IPS-11a (cell line): ENCODE measurements around the gene CCIN.
"Not testable (repeated sequence)": the region's sequence is repeated elsewhere in the genome, so short reads cannot be mapped to it uniquely, and the experiment has no call there.

Experiments used
- H3K4me3 ChIP-seq: one replicate; pipeline ENCODE4 v1.5.1; 2013; ENCODE audit warnings: low read depth, low read length, control low read depth

Gene CCIN

DNA sequence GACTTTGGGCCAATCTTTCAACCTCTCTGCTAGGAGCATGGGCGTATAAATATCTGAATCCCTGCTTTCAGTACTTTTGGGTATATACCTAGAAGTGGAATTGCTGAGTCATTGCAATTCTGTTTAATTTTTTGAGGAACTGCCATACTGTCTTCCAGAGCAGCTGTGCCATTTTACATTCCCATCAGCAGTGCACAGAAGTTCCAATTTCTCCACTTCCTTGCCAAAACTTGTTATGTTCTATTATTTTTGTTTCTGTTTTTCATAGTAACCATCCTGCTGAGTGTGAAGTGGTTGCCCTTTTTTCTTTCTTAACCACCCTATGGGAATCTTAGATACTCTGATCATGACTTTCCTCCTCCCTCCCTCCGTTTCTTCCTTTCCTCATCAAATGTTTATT, 11.1 kb upstream of the CCIN start:
- no peak overlapping the region for H3K4me3 ChIP-seq

DNA sequence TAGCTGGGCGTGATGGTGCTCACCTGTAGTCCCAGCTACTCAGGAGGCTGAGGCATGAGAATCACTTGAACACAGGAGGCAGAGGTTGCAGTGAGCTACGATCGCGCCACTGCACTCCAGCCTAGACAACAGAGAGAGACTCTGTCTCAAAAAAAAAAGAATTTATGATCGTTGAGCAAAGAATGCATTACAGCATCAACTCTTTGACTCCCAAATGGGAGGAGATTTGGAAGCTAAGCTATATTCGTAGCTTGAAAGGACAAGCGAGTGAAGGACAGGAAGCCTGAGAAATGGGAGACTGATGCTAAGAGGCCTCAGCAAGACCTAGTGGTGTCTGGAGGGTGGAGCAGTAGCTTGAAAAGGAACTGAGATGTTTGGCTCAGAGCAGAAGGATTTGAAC, 10.3 kb upstream of the CCIN start:
- no peak overlapping the region for H3K4me3 ChIP-seq

DNA sequence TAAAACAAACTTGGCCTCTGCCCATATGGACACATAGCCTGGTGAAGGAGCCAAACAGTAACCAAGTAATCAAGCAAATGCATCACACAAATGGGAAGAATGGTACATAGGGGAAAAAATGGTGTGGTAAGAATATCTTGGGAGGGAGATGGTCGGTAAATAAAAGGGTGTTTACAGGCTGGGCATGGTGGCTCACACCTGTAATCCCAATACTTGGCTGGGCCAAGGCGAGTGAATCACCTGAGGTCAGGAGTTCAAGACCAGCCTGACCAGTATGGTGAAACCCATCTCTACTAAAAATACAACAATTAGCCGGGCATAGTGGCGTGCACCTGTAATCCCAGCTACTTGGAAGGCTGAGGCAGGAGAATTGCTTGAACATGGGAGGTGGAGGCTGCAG, 9.7 kb upstream of the CCIN start:
- H3K4me3 ChIP-seq, result not testable (repeated sequence)

DNA sequence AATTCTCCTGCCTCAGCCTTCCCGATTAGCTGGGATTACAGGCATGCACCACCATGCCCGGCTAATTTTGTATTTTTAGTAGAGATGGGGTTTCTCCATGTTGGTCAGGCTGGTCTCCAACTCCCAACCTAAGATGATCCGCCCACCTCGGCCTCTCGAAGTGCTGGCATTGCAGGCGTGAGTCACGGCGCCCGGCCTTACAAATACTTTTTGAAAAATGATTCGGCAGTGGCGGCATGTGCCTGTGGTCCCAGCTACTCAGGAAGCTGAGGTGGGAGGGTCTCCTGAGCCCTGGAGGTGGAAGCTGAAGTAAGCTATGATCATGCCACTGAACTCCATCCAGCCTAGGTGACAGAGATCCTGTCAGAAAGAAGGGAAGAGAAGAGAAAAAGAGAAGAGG, 9.1 kb upstream of the CCIN start:
- not testable (repeated sequence) for H3K4me3 ChIP-seq

DNA sequence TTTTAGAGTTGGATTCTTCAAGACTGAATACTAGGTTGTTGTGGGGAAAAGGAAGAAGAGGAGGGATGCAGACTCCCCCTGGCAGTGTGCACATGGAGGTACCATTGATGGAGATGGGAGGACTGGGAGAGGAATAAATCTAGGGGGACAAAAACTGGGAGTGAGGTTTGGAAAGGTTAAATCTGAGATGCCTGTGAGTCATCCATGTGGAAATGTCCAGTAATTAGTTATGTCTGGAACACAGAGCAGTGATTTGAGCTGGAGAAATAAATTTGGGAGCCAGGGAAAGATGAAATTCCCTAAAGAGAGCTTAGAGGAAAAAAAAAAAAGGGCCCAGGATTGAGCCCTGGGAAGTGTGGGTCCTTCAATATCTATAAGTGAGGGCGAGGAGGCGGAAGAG, 8.0 kb upstream of the CCIN start:
- no peak overlapping the region for H3K4me3 ChIP-seq

DNA sequence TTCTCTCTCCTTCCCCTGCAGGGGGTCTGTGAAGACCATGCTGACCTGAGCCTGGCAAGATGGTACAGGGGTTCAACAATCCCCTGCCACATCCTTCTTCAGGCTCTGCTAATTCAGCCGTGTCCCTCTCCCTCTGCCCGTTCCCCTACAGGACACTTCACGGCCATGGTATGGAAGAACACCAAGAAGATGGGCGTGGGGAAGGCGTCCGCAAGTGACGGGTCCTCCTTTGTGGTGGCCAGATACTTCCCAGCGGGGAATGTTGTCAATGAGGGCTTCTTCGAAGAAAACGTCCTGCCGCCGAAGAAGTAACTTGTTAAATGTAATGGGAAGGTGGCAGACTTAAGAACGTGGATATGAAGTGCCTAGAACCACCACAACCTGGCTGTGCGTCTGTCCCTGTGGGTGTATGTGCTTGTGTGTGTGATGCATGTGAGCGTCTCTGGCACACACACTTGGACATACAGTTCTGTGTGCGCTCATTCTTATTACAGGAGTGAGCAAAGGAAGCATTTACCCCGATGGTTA, 6.9 kb upstream of the CCIN start:
- no peak overlapping the region for H3K4me3 ChIP-seq

DNA sequence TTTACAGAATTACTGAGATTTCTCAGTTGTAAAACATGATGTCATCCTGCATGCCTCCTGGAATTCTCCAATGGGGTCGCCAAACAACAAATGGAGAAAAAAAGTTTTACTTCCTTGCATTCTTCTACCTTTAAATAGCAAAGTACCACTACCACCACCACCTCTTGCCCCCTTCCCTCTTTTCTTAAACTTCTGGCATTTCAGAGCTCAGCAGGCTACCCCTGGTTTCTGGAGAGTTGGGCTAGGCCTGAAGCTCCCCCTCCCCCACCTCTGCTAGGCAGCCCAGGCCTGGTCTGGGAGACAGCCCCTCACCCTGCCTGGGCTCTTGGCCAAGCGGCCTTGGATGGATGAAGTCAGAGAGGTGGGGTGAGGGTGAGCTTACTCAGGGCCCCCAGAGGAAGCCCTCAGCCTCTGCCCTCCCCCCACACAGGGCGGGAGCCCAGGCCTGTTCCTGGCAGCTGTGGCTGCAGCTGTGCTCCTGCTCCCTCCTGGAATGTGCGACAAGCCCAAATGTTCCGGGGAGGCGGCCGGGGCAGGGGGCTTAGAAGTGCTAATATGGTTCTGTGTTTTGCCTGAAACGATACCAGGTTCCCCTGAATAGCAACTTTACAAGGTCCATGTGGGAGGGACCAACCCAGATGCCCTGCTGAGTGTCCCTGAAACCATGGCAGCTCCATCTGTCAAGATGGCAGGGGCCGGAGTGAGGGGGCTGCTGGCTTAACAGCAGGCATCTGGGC, 6.0 kb upstream of the CCIN start:
- H3K4me3 ChIP-seq, result no peak overlapping the region

DNA sequence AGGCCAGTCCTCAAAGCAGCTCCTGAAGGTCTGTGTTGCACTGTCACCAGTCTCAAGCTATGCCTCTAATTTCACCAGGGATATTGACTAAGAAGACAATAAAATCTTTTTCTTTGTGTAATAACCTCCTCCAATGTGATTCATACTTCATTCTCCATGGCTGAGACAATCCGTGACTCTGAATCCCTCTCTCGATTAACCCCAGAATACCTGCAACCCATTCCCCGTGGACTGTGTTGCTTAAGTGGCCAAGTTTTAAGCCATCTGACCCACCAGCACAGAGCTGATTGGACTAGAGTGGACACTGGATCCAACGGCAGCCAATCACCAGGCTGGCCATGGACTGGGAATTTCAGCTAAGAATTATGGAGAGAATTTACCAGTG, 5.4 kb upstream of the CCIN start:
- H3K4me3 ChIP-seq, result no peak overlapping the region

DNA sequence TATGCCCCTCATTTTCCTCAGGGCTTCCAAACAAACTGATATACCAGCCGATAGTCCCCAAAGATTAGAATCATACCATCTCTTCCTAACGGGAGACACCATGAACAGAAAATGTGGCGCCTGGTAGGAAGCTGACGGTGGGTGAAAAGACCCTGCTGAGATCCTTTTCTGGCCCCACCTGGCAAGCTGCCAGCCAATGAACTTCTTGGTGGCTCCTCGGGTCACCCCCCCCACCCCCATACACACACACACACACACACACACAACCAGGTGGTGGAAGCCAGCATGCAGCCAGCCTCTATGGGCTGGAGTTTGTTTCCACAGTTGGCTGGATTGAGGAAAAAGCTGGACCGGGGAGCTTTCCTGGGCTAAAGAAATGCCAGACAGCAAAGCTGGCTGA, 4.8 kb upstream of the CCIN start:
- H3K4me3 ChIP-seq, result no peak overlapping the region

DNA sequence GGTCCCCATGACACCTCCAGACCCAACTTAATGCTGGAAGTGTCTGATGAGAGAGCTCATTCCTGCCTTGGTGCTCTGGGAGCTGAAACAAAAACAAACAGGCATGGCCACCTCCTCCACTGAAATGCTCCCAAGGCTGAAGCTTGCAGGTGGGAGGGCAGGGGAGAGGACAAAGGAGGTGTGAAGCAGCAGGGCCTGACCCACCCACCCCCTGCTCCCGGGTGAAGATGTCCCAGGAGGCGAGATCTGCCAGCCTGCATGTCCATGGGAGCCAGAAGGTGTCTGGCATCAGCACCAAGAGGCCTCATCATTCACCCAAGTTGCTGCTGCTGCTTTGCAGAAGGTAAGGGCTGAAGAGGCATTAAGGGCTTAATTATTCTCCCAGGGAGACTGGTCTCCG, 4.2 kb upstream of the CCIN start:
- no peak overlapping the region for H3K4me3 ChIP-seq

DNA sequence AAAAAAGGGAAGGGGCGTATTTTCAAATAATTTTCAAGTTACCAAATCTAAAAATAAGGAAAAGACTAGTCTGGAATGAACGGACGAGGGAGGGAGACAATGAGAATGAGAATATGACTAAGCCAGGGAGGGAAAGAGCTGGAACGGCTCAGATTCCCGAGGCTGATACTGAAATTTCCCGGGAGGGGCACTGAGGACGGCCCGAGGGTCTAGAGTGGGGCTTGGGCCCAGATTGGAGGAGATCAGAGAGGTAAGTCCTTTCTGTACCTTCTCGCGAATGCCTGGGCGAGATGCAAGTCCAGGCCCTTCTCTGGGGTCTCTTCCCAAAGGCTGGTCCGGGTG, 3.4 kb upstream of the CCIN start:
- H3K4me3 ChIP-seq, result no peak overlapping the region

DNA sequence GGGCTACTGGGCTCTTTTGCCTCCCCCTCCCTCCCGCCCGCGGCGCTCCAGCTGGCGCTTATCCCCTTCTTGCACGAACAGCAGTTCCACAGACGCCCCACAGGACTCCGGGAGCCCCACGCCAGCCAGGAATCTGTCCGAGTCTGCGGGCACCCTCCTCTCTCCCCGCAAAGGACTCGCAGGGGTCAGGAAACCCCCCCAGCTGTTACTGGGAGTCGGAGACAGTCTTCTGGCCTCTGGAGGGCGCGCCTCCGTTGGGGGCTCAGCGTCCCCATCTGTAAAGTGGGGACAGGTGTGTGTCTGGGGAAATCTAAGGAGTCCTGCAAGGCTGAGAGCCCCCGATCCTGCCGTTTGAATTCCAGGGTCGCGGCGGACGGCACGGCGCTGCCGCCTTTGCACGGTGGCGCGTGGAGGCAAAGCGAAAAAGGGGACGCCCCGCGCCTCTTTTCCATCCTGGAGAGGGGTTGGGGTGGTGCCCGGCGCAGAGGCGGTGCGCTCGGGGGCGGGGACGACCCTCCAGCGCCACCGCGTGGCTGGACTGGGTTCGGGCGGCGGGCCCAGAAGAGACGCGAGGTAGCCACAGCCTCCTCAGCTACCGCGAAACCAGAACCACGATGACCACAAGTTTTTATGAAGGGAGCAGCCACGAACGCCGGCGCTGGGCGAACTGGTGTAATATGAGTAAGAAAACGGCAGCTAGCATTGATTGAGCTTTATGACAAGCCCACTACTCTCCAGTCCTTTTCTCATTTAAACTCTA, 2.8 kb upstream of the CCIN start:
- peak overlapping the region; percentile 47 for H3K4me3 ChIP-seq

DNA sequence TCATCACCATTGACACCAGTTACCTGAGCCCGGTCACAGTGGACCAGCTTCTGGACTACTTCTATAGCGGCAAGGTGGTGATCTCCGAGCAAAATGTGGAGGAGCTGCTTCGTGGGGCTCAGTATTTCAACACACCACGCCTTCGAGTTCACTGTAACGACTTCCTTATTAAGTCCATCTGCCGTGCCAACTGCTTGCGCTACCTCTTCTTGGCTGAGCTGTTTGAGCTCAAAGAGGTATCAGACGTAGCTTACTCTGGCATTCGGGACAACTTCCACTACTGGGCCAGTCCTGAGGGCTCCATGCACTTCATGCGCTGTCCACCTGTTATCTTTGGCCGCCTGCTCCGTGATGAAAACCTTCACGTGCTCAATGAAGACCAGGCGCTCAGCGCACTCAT, 520 bp downstream of the CCIN start:
- no peak overlapping the region for H3K4me3 ChIP-seq

DNA sequence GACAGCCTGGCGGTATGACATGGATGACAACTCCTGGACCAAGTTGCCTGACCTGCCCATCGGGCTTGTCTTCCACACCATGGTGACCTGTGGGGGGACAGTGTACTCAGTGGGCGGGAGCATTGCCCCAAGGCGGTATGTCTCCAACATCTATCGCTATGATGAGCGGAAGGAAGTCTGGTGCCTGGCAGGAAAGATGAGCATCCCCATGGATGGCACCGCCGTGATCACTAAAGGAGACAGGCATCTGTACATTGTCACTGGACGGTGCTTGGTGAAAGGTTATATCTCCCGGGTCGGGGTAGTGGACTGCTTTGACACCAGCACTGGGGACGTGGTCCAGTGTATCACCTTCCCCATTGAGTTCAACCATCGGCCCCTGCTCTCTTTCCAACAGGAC, 1.3 kb downstream of the CCIN start:
- no peak overlapping the region for H3K4me3 ChIP-seq

DNA sequence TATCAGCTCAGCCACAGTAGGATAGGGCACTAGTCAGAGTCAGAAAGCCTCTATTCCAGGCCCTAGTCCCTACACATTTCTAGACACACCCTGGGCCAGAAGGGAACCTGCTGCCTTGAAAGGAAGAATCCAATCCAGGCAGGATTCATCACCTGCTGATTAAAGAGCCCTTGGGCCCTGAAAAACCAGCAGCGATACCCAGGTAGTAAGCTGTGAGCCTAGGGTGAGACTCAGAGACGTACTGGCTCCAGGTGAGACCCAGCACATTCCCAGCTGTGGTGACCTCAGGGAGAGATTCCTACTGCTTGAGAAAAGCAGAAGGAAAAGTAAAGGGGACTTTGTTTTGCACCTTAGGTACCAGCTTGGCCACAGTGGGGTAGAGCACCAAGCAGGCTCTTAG, 4.7 kb downstream of the CCIN start:
- H3K4me3 ChIP-seq, result no peak overlapping the region

DNA sequence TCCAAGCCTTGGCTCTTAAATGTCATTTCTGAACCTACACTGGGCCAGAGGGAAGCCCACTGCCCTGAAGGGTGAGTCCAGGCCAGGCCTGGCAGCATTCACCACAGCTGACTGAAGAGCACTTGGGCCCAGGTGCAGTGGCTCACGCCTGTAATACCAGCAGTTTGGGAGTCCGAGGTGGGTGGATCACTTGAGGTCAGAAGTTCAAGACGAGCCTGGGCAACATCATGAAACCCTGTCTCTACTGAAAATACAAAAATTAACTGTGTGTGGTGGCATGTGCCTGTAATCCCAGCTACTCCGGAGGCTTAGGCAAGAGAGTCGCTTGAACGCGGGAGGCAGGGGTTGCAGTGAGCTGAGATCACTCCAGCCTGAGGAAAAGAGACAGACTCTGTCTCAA, 5.1 kb downstream of the CCIN start:
- H3K4me3 ChIP-seq, result no peak overlapping the region

DNA sequence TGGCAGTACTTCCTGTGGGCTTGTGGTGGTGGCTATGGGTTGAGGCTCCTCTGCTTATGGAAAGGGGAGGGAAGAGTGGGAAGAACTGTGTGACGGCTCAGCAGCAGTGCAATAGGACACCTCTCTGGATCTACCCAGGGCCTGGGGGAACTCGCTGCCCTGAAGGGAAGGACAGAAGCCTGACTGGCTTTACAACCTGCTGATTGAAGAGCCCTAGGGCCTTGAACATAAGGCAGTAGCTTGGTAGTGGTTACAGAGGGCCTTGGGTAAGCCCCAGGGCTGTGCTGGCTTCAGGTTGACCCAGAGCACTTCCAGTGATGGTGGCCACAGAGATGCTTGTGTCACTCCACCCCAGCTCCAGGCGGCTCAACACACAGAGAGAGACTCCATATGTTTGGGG, 5.5 kb downstream of the CCIN start:
- H3K4me3 ChIP-seq, result no peak overlapping the region

DNA sequence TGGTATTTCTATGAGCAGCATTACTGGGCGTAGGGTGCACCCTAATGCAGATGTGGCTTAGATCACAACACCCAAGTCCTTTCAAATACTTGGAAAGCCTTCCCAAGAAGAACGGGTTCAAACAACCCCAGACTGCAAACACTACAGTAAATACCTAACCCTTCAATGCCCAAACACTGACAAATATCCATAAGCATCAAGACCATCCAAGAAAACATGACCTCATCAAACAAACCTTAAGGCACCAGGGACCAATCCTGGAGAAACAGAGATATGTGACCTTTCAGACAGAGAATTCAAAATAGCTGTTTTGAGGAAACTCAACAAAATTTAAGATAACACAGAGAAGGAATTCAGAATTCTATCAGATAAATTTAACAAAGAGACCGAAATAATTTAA, 6.0 kb downstream of the CCIN start:
- H3K4me3 ChIP-seq, result not testable (repeated sequence)

DNA sequence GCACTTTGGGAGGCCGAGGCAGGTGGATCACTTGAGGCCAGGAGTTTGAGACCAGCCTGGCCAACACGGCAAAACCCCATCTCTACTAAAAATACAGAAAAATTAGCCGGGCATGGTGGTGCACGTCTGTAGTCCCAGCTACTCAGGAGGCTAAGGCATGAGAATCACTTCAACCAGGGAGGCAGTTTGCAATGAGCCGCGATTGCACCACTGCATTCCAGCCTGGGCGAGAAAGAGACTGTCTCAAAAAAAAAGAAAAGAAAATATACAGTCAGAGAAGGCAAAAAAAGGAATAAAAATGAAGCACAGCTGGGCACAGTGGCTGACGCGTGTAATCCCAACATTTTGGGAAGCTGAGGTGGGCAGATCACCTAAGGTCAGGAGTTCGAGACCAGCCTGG, 7.3 kb downstream of the CCIN start:
- H3K4me3 ChIP-seq, result not testable (repeated sequence)

DNA sequence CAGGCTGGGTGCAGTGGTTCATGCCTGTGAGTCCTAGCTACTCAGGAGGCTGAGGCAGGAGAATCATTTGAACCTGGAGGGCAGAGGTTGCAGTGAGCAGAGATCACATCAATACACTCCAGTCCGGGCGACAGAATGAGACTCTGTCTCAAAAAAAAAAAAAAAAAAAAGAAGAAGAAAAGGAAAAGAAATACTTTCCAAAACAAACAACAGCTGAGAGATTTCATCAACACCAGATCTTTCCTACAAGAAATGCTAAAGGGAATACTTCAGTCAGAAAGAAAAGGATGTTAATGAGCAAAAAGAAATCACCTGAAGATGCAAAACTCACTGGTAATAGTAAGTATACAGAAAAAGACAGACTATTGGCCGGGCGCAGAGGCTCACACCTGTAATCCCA, 8.4 kb downstream of the CCIN start:
- no peak overlapping the region for H3K4me3 ChIP-seq

DNA sequence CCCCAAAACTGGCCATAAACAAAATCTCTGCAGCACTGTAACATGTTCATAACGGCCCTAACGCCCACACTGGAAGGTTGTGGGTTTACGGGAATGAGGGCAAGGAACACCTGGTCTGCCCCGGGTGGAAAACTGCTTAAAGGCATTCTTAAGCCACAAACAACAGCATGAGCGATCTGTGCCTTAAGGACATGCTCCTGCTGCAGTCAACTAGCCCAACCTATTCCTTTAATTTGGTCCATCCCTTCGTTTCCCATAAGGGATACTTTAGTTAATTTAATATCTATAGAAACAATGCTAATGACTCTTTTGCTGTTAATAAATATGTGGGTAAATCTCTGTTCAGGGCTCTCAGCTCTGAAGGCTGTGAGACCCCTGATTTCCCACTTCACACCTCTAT, 11.1 kb downstream of the CCIN start:
- not testable (repeated sequence) for H3K4me3 ChIP-seq

DNA sequence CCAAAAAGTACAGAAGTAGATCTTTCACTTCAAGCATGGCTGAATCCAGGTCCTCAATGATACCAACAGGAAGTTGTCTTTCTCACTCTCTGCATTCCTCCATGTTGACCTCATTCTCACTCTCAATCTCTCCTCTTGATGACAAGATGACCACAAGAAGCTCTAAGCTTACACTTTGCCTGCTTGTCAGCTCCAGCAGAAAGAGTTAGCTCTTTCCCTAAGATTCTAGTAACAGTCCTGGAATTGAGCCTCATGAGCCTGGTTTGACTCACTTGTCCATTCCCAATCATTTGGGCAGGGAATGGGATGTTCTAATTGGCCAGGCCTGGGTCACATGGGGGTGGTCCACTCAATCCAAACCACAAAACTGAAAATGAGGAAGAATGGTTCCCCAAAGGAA, 18.2 kb downstream of the CCIN start:
- no peak overlapping the region for H3K4me3 ChIP-seq

DNA sequence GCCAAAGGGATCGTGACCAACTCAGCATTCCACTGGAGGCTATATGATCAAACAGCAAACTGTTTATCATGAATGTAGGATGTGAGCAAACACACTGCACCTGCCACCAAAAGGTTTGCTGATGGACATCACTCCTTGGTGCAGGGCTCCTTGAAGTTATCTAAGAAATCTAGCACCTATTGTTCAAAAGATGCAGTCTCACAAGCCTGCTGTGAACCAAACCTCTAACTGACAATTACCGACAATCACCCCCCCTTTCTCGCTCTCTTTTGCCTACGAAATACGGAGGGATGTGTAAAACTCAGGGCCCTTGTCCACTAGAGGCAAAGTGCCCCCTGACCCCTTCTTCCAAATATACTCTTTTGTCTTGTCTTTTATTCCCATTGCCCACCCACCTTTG, 19.0 kb downstream of the CCIN start:
- no peak overlapping the region for H3K4me3 ChIP-seq
